Prostate gland (tissue), 2 donors: Measurements from ENCODE around the gene MTFMT.

Experiments
- POLR2A ChIP-seq: fragments of 450-650 bp; IDR thresholded peaks from one replicate; pipeline ENCODE4 v1.6.1; 2016; ENCODE audit warnings: antibody characterized with exemption, mild to moderate bottlenecking
- POLR2AphosphoS5 ChIP-seq: sonication (generic); formaldehyde crosslinking; IDR thresholded peaks from one replicate; pipeline ENCODE4 v1.6.1; 2017; ENCODE audit warnings: antibody characterized with exemption
- TF ChIP-seq, protein P1 (sequence below), 4 experiments: fragments of 200-600 bp in 2 of 4; fragments of 450-650 bp in 2 of 4; sonication (generic) in 2 of 4; IDR thresholded peaks; 1 replicate in 3 of 4; 2 replicates in 1 of 4; pipeline ENCODE4 v1.5.1; 2016 to 2019; ENCODE audit warnings: antibody characterized with exemption in 4 of 4, mild to moderate bottlenecking in 2 of 4, moderate library complexity in 2 of 4

DNA sequence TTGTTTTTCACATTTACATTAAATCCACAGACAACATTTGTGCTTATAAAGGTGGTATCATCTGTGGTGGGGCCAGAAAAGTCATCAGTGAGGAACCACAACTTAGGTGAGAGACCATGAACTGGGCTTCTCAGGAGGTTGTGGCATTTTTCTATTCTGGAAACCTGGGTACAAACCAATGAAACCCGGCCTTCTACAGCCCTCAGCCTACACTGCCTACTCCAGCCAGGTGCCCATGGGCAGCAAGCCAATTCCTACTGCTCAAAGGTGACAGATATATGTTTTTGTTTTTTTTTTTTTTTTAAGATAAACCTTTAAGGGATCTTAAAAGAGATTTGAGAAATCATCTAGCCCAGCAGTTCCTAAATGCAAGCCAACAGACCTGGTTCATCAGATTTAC, 60.0 kb downstream of the MTFMT start:
- TF ChIP-seq, protein P1, sequence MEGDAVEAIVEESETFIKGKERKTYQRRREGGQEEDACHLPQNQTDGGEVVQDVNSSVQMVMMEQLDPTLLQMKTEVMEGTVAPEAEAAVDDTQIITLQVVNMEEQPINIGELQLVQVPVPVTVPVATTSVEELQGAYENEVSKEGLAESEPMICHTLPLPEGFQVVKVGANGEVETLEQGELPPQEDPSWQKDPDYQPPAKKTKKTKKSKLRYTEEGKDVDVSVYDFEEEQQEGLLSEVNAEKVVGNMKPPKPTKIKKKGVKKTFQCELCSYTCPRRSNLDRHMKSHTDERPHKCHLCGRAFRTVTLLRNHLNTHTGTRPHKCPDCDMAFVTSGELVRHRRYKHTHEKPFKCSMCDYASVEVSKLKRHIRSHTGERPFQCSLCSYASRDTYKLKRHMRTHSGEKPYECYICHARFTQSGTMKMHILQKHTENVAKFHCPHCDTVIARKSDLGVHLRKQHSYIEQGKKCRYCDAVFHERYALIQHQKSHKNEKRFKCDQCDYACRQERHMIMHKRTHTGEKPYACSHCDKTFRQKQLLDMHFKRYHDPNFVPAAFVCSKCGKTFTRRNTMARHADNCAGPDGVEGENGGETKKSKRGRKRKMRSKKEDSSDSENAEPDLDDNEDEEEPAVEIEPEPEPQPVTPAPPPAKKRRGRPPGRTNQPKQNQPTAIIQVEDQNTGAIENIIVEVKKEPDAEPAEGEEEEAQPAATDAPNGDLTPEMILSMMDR (IDR thresholded peaks at IDR 0.05) = no peak
- TF ChIP-seq POLR2A (no peak), POLR2AphosphoS5 (no peak)
